ENCODE results near the gene SGCB. TPM values are rescaled to one million over a fixed set of nuclear protein-coding genes. Genes with fewer than 3 reads are reported as not detected.
A peak's percentile ranks its signal among the peaks of the same experiment; 100 is the strongest.

Gene SGCB
- total RNA-seq, 2 donors from 2014 or later, result 23.7 to 35.4 TPM

DNA sequence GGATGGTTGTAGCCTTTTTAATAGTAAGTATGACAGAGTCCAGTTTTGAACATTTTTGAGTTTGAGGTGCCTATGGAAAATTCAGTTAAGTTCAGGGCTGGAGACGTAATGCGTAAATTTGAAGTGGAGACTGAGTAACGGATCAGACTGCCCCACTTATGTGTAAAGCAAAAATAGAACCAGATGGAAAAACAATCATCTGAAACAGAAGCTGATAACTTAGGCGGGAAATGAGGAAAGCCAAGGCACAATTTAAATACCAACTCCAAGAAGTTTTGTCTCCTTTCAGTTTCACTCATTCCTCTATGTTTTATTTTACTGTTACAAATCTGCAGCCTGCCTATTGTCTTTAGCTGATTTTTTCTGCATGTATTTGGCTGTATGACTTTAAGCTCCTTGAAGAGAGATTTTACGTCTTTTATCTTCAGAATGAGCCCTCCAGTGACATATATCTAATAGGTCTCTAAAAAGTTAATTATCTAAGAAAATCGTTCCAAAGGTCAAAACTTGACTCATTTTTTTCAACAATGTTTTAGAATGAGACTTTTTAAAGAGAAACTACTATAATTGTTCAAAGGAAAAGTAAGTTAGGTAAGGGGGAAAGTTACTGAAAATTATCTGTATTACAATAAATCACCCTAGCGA is 1.1 kb downstream of the SGCB start:
- no peaks in the 10 kb centered on the region for H3K4me1 ChIP-seq
- no peak overlapping the region for H3K9ac ChIP-seq (ENCODE audit: low read depth in 2 of 2, low read length in 2 of 2)
- H3K27me3 ChIP-seq, result no peaks in the 10 kb centered on the region
- H3K27ac ChIP-seq, result no peak overlapping the region
- no peak for DNase-seq
- TF ChIP-seq, protein P1, sequence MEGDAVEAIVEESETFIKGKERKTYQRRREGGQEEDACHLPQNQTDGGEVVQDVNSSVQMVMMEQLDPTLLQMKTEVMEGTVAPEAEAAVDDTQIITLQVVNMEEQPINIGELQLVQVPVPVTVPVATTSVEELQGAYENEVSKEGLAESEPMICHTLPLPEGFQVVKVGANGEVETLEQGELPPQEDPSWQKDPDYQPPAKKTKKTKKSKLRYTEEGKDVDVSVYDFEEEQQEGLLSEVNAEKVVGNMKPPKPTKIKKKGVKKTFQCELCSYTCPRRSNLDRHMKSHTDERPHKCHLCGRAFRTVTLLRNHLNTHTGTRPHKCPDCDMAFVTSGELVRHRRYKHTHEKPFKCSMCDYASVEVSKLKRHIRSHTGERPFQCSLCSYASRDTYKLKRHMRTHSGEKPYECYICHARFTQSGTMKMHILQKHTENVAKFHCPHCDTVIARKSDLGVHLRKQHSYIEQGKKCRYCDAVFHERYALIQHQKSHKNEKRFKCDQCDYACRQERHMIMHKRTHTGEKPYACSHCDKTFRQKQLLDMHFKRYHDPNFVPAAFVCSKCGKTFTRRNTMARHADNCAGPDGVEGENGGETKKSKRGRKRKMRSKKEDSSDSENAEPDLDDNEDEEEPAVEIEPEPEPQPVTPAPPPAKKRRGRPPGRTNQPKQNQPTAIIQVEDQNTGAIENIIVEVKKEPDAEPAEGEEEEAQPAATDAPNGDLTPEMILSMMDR (IDR thresholded peaks at IDR 0.05), result no peak
- no peaks in the 10 kb centered on the region for H3K36me3 ChIP-seq
- intact Hi-C loops (cut with DNase I), result no loop called here
- peak overlapping the region; percentile 73 for H3K4me3 ChIP-seq
- H3K9me3 ChIP-seq, result no peaks in the 10 kb centered on the region

DNA sequence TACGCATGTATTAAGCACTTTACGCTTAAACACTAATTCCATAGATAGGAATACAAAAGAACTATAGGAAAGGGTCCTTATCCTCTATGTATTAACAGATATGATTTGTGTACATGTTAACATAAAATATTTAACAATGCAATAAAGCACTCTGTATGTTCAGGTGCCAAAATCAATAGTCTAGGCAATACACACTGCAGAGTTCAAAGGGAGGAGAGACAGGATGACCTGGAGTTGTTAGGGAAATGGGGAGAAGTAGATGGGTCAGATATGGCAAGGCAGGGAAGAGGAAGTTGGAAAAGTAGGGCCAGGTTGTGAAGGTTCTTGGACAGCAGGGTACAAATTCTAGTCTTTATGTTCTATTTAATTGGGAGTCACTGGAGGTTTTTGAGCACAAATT is 2.9 kb downstream of the SGCB start:
- intact Hi-C loops (cut with DNase I), result no loop called here
- TF ChIP-seq, protein P1 (IDR thresholded peaks at IDR 0.05), result no peak
- Histone ChIP-seq H3K27me3 (no peaks in the 10 kb centered on the region), H3K4me3 (no peak overlapping the region), H3K4me1 (no peaks in the 10 kb centered on the region), H3K36me3 (no peaks in the 10 kb centered on the region), H3K27ac (no peak overlapping the region), H3K9ac (ENCODE audit: low read depth in 2 of 2, low read length in 2 of 2) (no peak overlapping the region), H3K9me3 (no peaks in the 10 kb centered on the region)
- DNase-seq, result no peak

DNA sequence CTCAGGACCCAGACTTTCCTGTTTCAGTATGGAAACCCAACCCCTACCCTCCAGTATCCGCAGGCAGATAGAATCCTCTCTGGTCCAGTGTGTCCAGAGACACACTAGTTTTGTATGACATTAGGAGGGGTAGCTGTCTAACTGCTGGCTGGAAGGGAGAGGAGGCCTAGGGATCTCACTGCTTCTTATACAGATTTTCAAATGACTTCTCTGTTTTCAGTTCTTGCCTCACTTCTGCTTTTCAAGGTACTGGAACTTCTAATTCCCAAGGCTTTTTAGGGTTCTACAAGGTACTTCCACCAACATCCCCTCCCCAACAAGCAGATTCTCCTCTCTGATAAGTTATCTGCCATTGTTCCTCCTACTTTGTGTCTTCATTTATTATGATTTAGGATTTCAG is 6.1 kb downstream of the SGCB start:
- no peaks in the 10 kb centered on the region for H3K27me3 ChIP-seq
- intact Hi-C loops (cut with DNase I), result no loop called here
- H3K9me3 ChIP-seq, result no peaks in the 10 kb centered on the region
- H3K36me3 ChIP-seq, result no peaks in the 10 kb centered on the region
- DNase-seq, result no peak
- H3K9ac ChIP-seq (ENCODE audit: low read depth in 2 of 2, low read length in 2 of 2), result no peak overlapping the region
- H3K4me1 ChIP-seq, result no peaks in the 10 kb centered on the region
- H3K27ac ChIP-seq, result no peak overlapping the region
- TF ChIP-seq, protein P1 (IDR thresholded peaks at IDR 0.05), result no peak
- H3K4me3 ChIP-seq, result no peak overlapping the region

DNA sequence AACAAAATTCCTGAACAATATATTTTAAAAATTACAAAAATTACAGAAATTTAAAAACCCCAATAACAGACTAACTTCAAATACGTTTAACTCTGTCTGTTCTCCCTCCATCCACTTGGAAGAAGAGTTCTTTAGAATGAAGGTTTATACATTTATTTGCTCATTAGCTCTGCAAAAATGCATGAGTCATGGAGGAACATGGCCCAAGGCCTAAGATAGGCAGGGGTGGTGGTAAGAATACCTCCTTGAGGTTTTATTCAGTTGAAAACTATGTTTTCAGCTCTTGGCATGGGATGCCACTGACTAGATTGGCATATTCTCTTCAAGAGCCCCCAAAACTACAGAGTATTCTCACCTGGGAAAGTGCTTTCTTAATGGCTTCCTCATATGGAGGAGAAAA is 9.1 kb downstream of the SGCB start:
- DNase-seq, result no peak

DNA sequence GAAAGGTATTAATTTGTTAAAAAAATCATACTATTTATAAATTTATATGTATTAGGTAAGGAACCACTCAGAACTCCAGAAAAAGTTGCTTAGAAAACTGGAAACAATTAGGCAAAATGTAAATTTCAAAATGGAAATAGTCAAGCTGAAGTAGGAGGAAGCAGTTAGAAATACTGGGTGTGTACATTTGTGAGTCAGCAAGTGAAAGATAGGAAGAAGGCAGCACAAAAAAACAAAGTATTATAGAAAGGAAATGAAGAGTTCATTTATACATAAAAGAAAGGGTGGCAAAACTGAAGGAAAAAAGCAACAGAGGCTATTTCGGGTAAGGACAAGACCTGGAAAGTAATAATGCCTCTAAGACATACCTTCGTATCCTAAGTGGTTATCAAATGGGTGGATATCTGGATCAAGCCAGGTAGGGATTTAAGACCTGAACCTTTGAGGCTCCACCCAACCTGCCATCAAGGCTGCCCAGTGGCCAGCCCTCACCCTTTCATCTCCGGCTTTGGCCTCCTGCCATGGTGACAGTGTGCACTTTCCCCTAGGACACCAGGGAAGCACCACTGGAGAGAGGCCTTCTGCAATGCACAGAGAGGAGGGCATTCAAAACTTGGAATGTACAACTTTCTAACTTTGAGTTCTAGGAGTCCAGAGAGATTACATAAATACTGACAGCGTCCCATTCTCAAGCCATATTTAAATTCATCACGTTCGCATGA is 18.0 kb downstream of the SGCB start, which contains the start of gene LRRC66:
Gene LRRC66 (minus strand): TSS at position 428 of the 722 bp plus-strand sequence. CDS start 2,750 bp downstream, outside the sequence.
- H3K9me3 ChIP-seq, result no peaks in the 10 kb centered on the region
- peak within 1 kb of the TSS; percentile 70 for H3K27ac ChIP-seq
- H3K9ac ChIP-seq (ENCODE audit: low read depth in 2 of 2, low read length in 2 of 2), result no peak within 1 kb of the TSS
- no peaks in the 10 kb centered on the region for H3K36me3 ChIP-seq
- no peak within 1 kb of the TSS for H3K4me3 ChIP-seq
- intact Hi-C loops (cut with DNase I), result no loop called here
- H3K27me3 ChIP-seq, result no peaks in the 10 kb centered on the region
- H3K4me1 ChIP-seq, result no peaks in the 10 kb centered on the region
- TF ChIP-seq, protein P1 (IDR thresholded peaks at IDR 0.05), result no peak
- DNase-seq, result peak; percentile 92

More for the DNA sequence above, 9.1 kb downstream of the SGCB start:
- Histone ChIP-seq H3K4me1 (no peaks in the 10 kb centered on the region), H3K9me3 (no peaks in the 10 kb centered on the region), H3K4me3 (no peak overlapping the region), H3K36me3 (no peaks in the 10 kb centered on the region), H3K27ac (no peak overlapping the region), H3K9ac (ENCODE audit: low read depth in 2 of 2, low read length in 2 of 2) (no peak overlapping the region), H3K27me3 (no peaks in the 10 kb centered on the region)
- intact Hi-C loops (cut with DNase I), result loop anchor here (5.0 kb wide), 1 partner anchor 132 kb away; no protein-coding TSS in a partner anchor
- TF ChIP-seq, protein P1 (IDR thresholded peaks at IDR 0.05), result no peak

Measured in colonic mucosa (tissue), 4 donors.